AG09309 (cell line): ENCODE results near the gene GAP43.
"Not testable (repeated sequence)": the region's sequence is repeated elsewhere in the genome, so short reads cannot be mapped to it uniquely, and the experiment has no call there.

Experiments used
- DNase-seq: peaks from one replicate; pipeline ENCODE4 v3.0.0-alpha.2; 2010; ENCODE audit warnings: low read depth
- H3K4me3 ChIP-seq: 2 replicates; pipeline ENCODE4 v1.5.1; 2011; ENCODE audit warnings: mild to moderate bottlenecking, low read depth, low read length, moderate library complexity; ENCODE audit not compliant: control insufficient read depth
- CTCF ChIP-seq: IDR thresholded peaks from 2 replicates; pipeline ENCODE4 v1.5.1; 2011; ENCODE audit warnings: mild to moderate bottlenecking, low read depth, low read length, inconsistent platforms; ENCODE audit not compliant: insufficient read depth, control insufficient read depth; ENCODE audit errors: missing control alignments

The GAP43 gene

GRCh38 chr3:115725800-115726199 lies 102.5 kb downstream of the GAP43 start:
- DNase-seq: no peak

GRCh38 chr3:115727135-115727534 lies 103.8 kb downstream of the GAP43 start:
- no peak for DNase-seq
- H3K4me3 ChIP-seq: no peak overlapping the region
- no peak for TF ChIP-seq CTCF

More at GRCh38 chr3:115725800-115726199, 102.5 kb downstream of the GAP43 start:
- H3K4me3 ChIP-seq: no peak overlapping the region
- TF ChIP-seq CTCF: no peak

- TF ChIP-seq CTCF: no peak
- no peak for DNase-seq
- no peak overlapping the region for H3K4me3 ChIP-seq
Observed at GRCh38 chr3:115728013-115728412, 104.7 kb downstream of the GAP43 start.

GRCh38 chr3:115736341-115736740 lies 113.0 kb downstream of the GAP43 start:
- DNase-seq: not testable (repeated sequence)

DNA sequence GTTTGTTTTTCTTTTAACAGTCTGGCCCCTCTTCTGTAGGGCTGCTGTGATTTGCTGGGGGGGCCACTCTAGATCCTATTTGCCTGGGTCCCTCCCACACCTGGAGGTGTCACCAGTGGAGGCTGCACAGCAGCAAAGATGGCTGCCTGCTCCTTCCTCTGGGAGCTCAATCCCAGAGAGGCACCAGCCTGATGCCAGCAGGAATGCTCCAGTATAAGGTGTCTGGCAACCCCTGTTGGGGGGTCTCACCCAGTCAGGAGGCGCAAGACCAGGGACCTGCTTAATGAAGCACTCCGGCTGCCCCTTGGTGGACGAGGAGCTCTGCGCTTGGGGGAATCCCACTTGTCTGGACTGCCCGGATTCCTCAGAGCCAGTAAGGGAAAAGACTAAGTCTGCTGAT lies 118.3 kb downstream of the GAP43 start:
- H3K4me3 ChIP-seq: no peak overlapping the region
- TF ChIP-seq CTCF: no peak
- DNase-seq: no peak

More at GRCh38 chr3:115736341-115736740, 113.0 kb downstream of the GAP43 start:
- not testable (repeated sequence) for H3K4me3 ChIP-seq

GRCh38 chr3:115744516-115744915 lies 121.2 kb downstream of the GAP43 start:
- not testable (repeated sequence) for DNase-seq, H3K4me3 ChIP-seq

DNA sequence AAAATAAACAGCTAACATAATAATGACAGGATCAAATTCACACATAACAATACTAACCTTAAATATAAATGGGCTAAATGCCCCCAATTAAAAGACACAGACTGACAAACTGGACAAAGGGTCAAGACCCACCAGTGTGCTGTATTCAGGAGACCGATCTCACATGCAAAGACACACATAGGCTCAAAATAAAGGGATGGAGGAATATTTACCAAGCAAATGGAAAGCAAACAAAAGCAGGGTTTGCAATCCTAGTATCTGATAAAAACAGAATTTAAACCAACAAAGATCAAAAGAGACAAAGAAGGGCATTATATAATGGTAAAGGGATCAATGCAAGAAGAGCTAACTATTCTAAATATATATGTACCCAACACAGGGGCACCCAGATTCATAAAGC lies 129.7 kb downstream of the GAP43 start:
- DNase-seq: not testable (repeated sequence)

DNA sequence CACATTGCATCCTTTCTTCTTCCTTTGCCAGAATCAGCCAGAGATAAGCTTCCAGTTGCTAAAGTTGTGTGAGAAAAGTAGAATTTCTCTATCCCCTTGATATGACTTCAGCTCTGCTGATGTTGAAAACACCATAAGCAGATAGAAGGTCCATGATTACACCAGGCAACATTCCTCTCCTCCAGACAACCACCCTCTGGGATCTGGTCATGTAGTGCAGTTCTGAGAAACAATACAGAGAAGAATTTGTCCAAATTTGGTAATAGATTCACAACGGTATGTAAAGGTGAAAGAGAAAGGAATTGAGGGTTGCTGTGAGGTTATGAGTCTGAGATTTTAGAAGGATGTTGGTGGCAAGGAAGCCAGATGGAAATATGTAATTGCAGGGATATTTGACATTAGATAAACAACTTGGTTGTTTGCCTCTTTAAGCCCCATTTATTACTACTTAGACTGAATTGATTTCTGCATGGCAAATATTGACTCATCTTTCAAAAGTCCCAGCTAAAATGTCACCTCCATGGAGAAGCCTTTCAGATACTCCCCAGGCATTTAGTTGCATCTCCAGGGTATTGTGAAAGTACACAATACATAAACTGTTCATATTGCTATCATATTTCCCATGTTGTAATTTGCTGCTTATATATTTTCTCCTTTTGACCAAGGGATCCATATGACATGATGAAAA lies 134.9 kb downstream of the GAP43 start:
- no peak for DNase-seq
- TF ChIP-seq CTCF: no peak
- no peak overlapping the region for H3K4me3 ChIP-seq

More for the DNA sequence above, 129.7 kb downstream of the GAP43 start:
- not testable (repeated sequence) for H3K4me3 ChIP-seq
